Sigmoid colon (tissue), 4 donors: ENCODE data around the gene METAP2.

ENCODE experiments used
- POLR2AphosphoS5 ChIP-seq, 4 donors: sonication (generic); formaldehyde crosslinking; IDR thresholded peaks; one replicate each; pipeline ENCODE4 v1.6.1; 2017; ENCODE audit warnings: antibody characterized with exemption in 4 of 4
- TF ChIP-seq, protein P1 (sequence below), 4 experiments: fragments of 450-650 bp in 3 of 4; fragments of 200-600 bp in 1 of 4; IDR thresholded peaks; one replicate each; pipeline ENCODE4 v1.5.1; 2016 to 2019; ENCODE audit warnings: antibody characterized with exemption in 4 of 4, mild to moderate bottlenecking in 3 of 4, moderate library complexity in 2 of 4

DNA sequence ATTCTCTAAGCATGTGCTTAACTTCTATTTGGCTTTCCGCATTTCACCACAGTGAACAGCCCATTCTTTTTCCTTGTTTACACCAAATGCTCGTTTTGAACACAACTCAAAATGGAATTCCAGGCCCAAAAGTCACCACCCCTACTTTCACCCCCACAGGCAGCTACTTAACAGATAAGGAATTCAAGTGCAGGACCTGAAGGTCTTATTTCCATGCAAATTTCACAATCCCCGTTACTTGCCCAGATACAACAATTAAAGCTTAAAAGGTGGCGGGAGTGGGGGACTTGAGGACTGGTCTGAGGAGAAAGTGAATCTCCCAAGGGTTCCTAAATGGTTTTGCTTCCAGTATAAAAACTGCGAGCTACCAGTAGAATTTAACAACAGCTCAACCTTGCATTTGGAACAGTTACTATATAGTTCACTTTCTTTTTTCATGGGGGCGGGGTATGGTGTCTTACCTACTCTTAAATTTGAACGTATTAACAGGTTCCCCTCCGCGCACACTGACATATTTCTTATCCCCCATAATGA, 73.6 kb downstream of the METAP2 start:
- peak in 1 of 4 donors; percentile 13 for TF ChIP-seq POLR2AphosphoS5 (IDR thresholded peaks at IDR 0.05)
- TF ChIP-seq, protein P1, sequence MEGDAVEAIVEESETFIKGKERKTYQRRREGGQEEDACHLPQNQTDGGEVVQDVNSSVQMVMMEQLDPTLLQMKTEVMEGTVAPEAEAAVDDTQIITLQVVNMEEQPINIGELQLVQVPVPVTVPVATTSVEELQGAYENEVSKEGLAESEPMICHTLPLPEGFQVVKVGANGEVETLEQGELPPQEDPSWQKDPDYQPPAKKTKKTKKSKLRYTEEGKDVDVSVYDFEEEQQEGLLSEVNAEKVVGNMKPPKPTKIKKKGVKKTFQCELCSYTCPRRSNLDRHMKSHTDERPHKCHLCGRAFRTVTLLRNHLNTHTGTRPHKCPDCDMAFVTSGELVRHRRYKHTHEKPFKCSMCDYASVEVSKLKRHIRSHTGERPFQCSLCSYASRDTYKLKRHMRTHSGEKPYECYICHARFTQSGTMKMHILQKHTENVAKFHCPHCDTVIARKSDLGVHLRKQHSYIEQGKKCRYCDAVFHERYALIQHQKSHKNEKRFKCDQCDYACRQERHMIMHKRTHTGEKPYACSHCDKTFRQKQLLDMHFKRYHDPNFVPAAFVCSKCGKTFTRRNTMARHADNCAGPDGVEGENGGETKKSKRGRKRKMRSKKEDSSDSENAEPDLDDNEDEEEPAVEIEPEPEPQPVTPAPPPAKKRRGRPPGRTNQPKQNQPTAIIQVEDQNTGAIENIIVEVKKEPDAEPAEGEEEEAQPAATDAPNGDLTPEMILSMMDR (IDR thresholded peaks at IDR 0.05), result no peak
